Dedifferentiated amniotic fluid mesenchymal stem cell (primary cell): ENCODE data around the gene COL4A4.
"Not testable (repeated sequence)": the region's sequence is repeated elsewhere in the genome, so short reads cannot be mapped to it uniquely, and the experiment has no call there.

Experiments used
- DNase-seq: peaks from one replicate; pipeline ENCODE4 v3.0.0-alpha.2; 2016; ENCODE audit errors: extremely low spot score

The COL4A4 gene

DNA sequence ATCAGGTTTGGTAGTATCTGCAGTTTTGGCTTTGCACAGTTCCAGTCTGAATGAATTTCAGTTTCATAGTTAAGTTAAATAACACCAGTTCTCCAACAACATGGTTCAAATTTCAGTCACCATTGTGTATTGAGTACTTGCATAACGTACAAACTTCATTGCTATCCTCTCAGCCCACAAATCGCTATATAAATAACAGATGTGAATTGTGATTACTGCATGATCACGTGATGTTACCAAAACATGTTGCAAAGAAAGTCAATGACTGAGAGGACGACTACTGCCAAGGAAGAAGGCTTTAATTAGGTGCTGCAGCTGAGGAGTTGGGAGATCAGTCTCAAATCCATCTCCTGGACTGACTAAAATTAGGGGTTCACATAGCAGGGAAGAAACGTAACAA lies 48.2 kb downstream of the COL4A4 start:
- DNase-seq: peak; percentile 33

GRCh38 chr2:227106845-227107759 lies 56.9 kb downstream of the COL4A4 start:
- peak; percentile 64 for DNase-seq

DNA sequence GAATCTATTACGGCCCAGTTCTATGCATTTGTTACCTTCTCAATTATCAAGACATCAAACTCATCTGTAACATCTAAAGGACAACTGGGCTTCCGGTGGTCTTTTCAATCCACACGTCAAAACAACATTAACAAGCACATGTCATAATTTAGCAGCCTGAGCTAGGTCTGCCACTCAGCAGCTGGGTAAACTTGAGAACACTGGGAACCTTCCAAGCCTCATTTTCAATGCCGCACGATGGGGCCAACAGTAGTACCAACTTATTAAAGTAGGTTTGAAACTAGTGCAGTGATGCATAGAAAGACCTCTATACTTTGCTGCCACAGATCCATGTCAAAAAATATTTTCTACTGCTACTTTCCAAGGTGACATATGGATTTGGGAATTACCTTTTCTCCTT lies 60.4 kb downstream of the COL4A4 start:
- no peak for DNase-seq

DNA sequence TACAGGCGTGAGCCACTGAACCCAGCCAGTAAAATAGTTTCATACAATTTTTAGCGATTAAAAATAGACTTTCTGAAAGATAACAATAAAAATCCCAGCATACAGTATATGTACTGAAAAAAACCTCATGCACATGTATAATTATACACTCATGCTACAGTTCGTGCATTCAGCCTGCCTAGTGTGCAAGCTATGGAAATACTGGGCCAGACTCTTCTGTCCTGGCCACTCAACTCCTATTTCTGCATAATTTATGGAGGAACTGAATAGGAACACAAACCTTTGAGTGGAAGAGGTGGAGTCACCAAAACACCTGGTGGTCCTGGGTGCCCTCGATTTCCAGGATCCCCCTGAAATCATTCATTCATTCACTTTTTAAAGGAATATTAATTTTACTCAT lies 64.7 kb downstream of the COL4A4 start:
- DNase-seq: no peak

- no peak for DNase-seq
Observed at GRCh38 chr2:227098162-227098515, 65.9 kb downstream of the COL4A4 start.

DNA sequence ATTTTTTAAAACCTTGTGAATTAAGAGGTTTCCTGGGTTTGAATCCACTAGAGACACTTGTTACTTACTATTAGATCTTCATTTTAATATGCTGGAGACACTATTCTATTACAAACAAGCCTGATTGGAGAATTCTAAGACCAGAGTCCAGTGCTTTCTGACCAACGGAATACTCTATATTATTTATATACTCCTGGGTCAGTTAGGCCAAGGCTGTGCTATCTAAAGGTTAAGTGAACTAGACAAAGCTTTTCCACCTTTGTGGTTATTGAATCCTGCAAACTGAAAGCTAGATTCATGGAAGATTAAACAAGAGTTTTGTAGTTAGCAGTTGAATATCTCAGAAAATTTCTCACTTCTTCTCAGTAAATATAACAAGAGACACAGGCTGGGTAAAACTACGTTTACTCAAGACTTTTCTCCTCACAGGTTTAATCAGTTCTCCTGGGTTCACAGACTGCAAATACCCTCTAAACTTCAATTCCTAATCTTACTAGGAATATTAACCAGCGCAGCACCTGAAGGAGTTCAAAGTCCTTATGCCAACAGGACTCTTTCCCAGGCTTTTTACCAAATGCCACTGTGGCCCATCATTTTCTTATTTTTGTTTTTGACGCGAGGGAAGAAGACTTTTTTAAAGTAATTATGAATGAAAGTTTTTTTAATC lies 66.4 kb downstream of the COL4A4 start:
- DNase-seq: no peak

- DNase-seq: no peak
Observed at GRCh38 chr2:227095346-227095745, 68.7 kb downstream of the COL4A4 start.

DNA sequence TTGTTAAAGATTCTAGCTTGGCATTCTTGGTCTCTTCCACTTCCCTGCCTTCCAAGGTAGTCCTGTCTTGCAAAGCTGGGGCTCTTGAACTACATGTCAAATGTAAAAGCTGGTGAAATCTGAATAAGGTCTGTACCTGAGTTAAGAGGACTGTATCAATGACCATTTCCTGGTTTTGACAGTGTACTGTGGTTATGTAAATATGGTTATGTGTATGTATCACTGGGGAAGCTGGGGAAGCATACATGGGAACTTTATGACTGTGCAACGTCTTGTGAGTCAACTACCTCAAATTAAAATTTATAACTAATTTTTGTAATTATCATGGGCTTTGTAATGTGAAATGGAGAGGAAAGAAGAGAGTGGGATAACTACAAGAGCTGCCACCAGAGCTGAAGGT lies 81.7 kb downstream of the COL4A4 start:
- no peak for DNase-seq

GRCh38 chr2:227079726-227080125 lies 84.3 kb downstream of the COL4A4 start:
- DNase-seq: no peak

DNA sequence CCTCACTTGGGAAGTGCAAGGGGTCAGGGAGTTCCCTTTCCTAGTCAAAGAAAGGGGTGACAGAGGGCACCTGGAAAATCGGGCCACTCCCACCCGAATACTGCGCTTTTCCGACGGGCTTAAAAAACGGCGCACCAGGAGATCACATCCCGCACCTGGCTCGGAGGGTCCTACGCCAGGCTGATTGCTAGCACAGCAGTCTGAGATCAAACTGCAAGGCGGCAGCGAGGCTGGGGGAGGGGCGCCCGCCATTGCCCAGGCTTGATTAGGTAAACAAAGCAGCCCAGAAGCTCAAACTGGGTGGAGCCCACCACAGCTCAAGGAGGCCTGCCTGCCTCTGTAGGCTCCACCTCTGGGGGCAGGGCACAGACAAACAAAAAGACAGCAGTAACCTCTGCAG lies 98.9 kb downstream of the COL4A4 start:
- DNase-seq: not testable (repeated sequence)

- DNase-seq: no peak
Observed at GRCh38 chr2:227058888-227059399, 105.1 kb downstream of the COL4A4 start.

- no peak for DNase-seq
Observed at GRCh38 chr2:227057743-227058447, 106.1 kb downstream of the COL4A4 start.

- DNase-seq: no peak
Observed at GRCh38 chr2:227057060-227057459, 106.9 kb downstream of the COL4A4 start.

DNA sequence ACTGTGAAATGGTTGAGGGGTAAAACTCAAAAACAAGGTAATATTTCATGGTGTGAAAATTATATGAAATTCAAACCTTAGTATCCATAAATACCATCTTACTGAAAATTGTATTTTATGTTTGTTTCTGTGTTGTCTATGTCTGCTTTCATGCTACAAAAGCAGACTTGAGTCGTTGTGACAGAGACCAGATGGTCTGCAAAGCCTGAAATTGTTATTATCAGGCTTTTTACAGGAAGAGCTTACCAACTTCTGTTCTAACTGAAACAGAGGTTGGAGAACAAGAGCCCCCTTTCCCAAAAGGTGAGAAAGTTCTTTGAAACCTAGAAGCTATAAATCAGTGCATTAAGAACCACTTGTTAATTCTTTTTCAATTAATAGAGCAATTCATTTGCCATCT lies 110.0 kb downstream of the COL4A4 start:
- DNase-seq: no peak

- DNase-seq: no peak
Observed at GRCh38 chr2:227052879-227053278, 111.1 kb downstream of the COL4A4 start.

- DNase-seq: no peak
Observed at GRCh38 chr2:227043981-227044380, 120.0 kb downstream of the COL4A4 start.

GRCh38 chr2:227038550-227039189 lies 125.3 kb downstream of the COL4A4 start:
- DNase-seq: no peak

DNA sequence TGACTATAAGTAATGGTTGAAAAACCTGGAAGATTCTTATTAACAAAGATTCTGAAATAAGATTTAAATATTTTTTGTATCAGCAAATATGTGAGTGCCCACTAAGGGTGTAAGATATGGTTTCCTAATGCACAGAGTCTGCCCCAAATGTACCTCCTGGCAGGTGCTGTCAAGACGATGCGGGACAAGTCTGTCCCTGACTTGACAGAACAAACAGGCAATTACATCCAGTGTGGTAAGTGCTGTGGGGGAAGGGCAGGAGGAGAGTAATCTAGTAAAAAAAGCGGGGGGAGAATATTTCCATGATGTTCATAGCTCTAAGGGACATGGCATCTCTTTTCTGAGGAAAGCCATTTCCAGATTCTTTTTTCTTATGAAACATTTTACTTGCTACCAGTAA lies 127.5 kb downstream of the COL4A4 start:
- DNase-seq: no peak

DNA sequence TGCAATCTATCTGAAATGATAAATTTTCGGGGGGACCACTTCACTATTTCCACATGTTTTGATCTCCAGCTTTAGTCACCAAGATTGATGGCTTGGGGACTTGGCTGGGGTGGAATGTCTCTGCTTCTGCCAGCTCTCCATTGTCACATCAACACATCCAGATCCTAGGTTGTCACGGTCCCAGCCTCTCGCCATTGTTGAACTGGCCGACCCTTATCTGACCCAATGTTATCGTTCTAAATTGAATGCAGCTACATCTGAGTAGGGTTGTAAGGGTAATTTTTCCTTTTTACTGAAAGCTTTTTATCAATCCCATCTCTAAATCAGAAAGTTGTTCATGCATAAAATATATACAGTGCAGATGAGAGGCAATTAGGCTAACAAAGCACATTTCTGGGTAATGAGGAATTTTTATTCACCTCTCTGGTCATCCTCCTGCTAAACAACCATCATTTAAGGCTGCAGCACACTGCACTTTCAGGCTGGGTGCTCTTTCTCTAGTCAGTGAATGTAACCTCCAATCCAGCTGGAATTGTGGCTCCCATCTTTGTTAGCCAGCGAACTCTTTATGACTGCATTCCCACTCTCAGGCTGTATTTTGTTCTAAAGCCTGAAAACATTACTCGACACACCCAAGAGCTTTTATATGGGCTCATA lies 128.2 kb downstream of the COL4A4 start:
- no peak for DNase-seq

GRCh38 chr2:227033471-227034148 lies 130.4 kb downstream of the COL4A4 start:
- no peak for DNase-seq

DNA sequence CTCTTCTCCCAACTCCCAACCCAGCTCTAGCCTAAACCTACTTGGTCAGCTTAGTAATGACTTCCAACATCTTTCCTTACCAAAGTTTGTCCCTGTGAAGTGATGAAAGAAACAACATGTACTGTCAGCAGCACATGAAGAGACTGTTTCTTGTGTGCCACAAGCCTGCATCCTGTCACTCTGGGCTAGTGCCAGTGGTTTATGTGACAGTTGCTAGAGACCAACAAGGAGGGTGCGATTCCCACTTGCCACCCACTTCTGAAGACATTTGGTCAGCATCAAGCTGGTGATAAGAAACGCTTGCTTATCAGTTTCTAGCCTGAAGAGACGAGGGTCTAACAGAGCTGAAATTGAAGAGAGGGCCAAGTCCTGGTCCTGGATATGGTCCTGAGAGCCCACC lies 132.6 kb downstream of the COL4A4 start:
- DNase-seq: no peak
